Hematopoietic multipotent progenitor cell treated with erythropoietin and hydrocortisone succinate and interleukin-3 and kit ligand, for 15 days (in vitro differentiated cells): ENCODE data around the gene PLCB1.

ENCODE experiments used
- DNase-seq: peaks from one replicate; pipeline ENCODE4 v3.0.0-alpha.2; 2015; ENCODE audit warnings: low spot score

Gene PLCB1

GRCh38 chr20:8129211-8129976 lies 2.7 kb upstream of the PLCB1 start:
- DNase-seq: no peak

GRCh38 chr20:8130840-8131526 lies 1.1 kb upstream of the PLCB1 start:
- DNase-seq: no peak

GRCh38 chr20:8132484-8133309 lies 631 bp downstream of the PLCB1 start:
- no peak for DNase-seq

GRCh38 chr20:8133310-8133768 lies 1.3 kb downstream of the PLCB1 start:
- no peak for DNase-seq

- no peak for DNase-seq
These were observed 1.9 kb downstream of the PLCB1 start for GRCh38 chr20:8133851-8134451.

- no peak for DNase-seq
These were observed 7.8 kb downstream of the PLCB1 start for GRCh38 chr20:8139899-8140298.

GRCh38 chr20:8143474-8143873 lies 11.4 kb downstream of the PLCB1 start:
- no peak for DNase-seq

GRCh38 chr20:8144282-8145245 lies 12.5 kb downstream of the PLCB1 start:
- DNase-seq: no peak

GRCh38 chr20:8145246-8146168 lies 13.4 kb downstream of the PLCB1 start:
- DNase-seq: no peak

GRCh38 chr20:8147476-8147875 lies 15.4 kb downstream of the PLCB1 start:
- DNase-seq: no peak

GRCh38 chr20:8148501-8148900 lies 16.4 kb downstream of the PLCB1 start:
- DNase-seq: no peak

GRCh38 chr20:8150591-8150990 lies 18.5 kb downstream of the PLCB1 start:
- DNase-seq: no peak

- DNase-seq: no peak
These were observed 19.3 kb downstream of the PLCB1 start for GRCh38 chr20:8151372-8151771.

- no peak for DNase-seq
These were observed 20.1 kb downstream of the PLCB1 start for GRCh38 chr20:8152183-8152582.

GRCh38 chr20:8152847-8153246 lies 20.8 kb downstream of the PLCB1 start:
- DNase-seq: no peak

GRCh38 chr20:8153281-8153908 lies 21.3 kb downstream of the PLCB1 start:
- no peak for DNase-seq

- no peak for DNase-seq
These were observed 22.6 kb downstream of the PLCB1 start for GRCh38 chr20:8154638-8155037.

- no peak for DNase-seq
These were observed 23.2 kb downstream of the PLCB1 start for GRCh38 chr20:8155229-8155628.

- DNase-seq: no peak
These were observed 23.7 kb downstream of the PLCB1 start for GRCh38 chr20:8155812-8156211.
